Neural progenitor cell (in vitro differentiated cells): ENCODE results near the gene TUBB2B. TPM values are rescaled to one million over a fixed set of nuclear protein-coding genes. Genes with fewer than 3 reads are reported as not detected.

ENCODE experiments used
- DNase-seq: peaks from one replicate; pipeline ENCODE4 v3.0.0-alpha.2; 2016; ENCODE audit warnings: low spot score
- H2AFZ ChIP-seq: fragments of 200-600 bp; sonication (generic); replicated peaks from 2 replicates; pipeline ENCODE4 v1.6.1; 2016; ENCODE audit warnings: antibody characterized with exemption
- H3F3A ChIP-seq: fragments of 200-600 bp; sonication (generic); 2 replicates; pipeline ENCODE4 v1.6.1; 2016; ENCODE audit warnings: antibody characterized with exemption, low read depth
- H3K27ac ChIP-seq: fragments of 200-600 bp; sonication (generic); 2 replicates; pipeline ENCODE4 v1.5.1; 2016; ENCODE audit warnings: mild to moderate bottlenecking
- H3K27me3 ChIP-seq: fragments of 200-600 bp; sonication (generic); 2 replicates; pipeline ENCODE4 v1.6.1; 2016; ENCODE audit warnings: mild to moderate bottlenecking, moderate library complexity
- H3K36me3 ChIP-seq: fragments of 200-600 bp; sonication (generic); 2 replicates; pipeline ENCODE4 v1.5.1; 2016
- H3K4me1 ChIP-seq: fragments of 200-600 bp; sonication (generic); 2 replicates; pipeline ENCODE4 v1.6.1; 2016; ENCODE audit warnings: mixed run types
- H3K4me2 ChIP-seq: fragments of 200-600 bp; sonication (generic); 2 replicates; pipeline ENCODE4 v1.6.1; 2016
- H3K4me3 ChIP-seq: fragments of 200-600 bp; sonication (generic); 2 replicates; pipeline ENCODE4 v1.5.1; 2016
- H3K79me2 ChIP-seq: fragments of 200-600 bp; sonication (generic); 2 replicates; pipeline ENCODE4 v1.6.1; 2016; ENCODE audit warnings: low read depth
- H3K9ac ChIP-seq: fragments of 200-600 bp; sonication (generic); 2 replicates; pipeline ENCODE4 v1.6.1; 2016
- H3K9me3 ChIP-seq: fragments of 200-600 bp; sonication (generic); 2 replicates; pipeline ENCODE4 v1.5.1; 2016; ENCODE audit warnings: low read depth
- H4K20me1 ChIP-seq: fragments of 200-600 bp; sonication (generic); 2 replicates; pipeline ENCODE4 v1.6.1; 2016; ENCODE audit warnings: low read depth
- H3K27ac Mint-ChIP-seq: 3 replicates; pipeline ENCODE4 v1.8.0; 2021; ENCODE audit warnings: mixed read lengths
- H3K27me3 Mint-ChIP-seq: 2 replicates; pipeline ENCODE4 v1.8.0; 2022; ENCODE audit warnings: low read depth, mild to moderate bottlenecking, inconsistent platforms, moderate library complexity, mixed read lengths; ENCODE audit not compliant: insufficient read depth
- H3K36me3 Mint-ChIP-seq: 3 replicates; pipeline ENCODE4 v1.8.0; 2021; ENCODE audit warnings: mixed read lengths
- H3K4me1 Mint-ChIP-seq: 3 replicates; pipeline ENCODE4 v1.8.0; 2021; ENCODE audit warnings: mixed read lengths
- H3K4me3 Mint-ChIP-seq: 3 replicates; pipeline ENCODE4 v1.8.0; 2021; ENCODE audit warnings: mild to moderate bottlenecking, moderate library complexity, mixed read lengths
- H3K9me3 Mint-ChIP-seq: 3 replicates; pipeline ENCODE4 v1.8.0; 2020; ENCODE audit warnings: mixed read lengths
- CTCF ChIP-seq: fragments of 200-600 bp; sonication (generic); IDR thresholded peaks from 2 replicates; pipeline ENCODE4 v1.5.1; 2017; ENCODE audit warnings: antibody characterized with exemption, mild to moderate bottlenecking
- EZH2 ChIP-seq: fragments of 200-600 bp; sonication (generic); IDR thresholded peaks from 2 replicates; pipeline ENCODE4 v1.6.1; 2017; ENCODE audit warnings: antibody characterized with exemption, mild to moderate bottlenecking, moderate library complexity
- EZH2phosphoT487 ChIP-seq: fragments of 200-600 bp; sonication (generic); IDR thresholded peaks from 2 replicates; pipeline ENCODE4 v1.6.1; 2017; ENCODE audit warnings: antibody characterized with exemption
- total RNA-seq: library from RNA; depleted of rRNA; stranded (reverse); fragments of >200 nt; gene quantifications from 2 replicates; pipeline ENCODE4 v1.2.3, GENCODE V29; 2015; ENCODE audit warnings: low replicate concordance

TUBB2B gene
- total RNA-seq, 1 donor from 2014 or later, result 362 TPM

- H3K4me1 Mint-ChIP-seq, result peaks cover 31% of the 10 kb centered on the region
- no peaks in the 10 kb centered on the region for H3K36me3 ChIP-seq
- no peak overlapping the region for H3K4me3 ChIP-seq
- H2AFZ ChIP-seq, result no peak overlapping the region
- TF ChIP-seq EZH2, result no peak
- no peaks in the 10 kb centered on the region for H3K36me3 Mint-ChIP-seq
- no peaks in the 10 kb centered on the region for H3K79me2 ChIP-seq
- H3K9ac ChIP-seq, result no peak overlapping the region
- no peak overlapping the region for H3K27ac Mint-ChIP-seq
- H3F3A ChIP-seq, result peaks cover 26% of the 10 kb centered on the region
- H3K9me3 Mint-ChIP-seq, result peaks cover 2% of the 10 kb centered on the region
- no peaks in the 10 kb centered on the region for H3K9me3 ChIP-seq
- H3K27ac ChIP-seq, result no peak overlapping the region
- peaks cover 17% of the 10 kb centered on the region for H3K4me1 ChIP-seq
- no peak overlapping the region for H3K4me3 Mint-ChIP-seq
- DNase-seq, result no peak
- no peaks in the 10 kb centered on the region for H3K27me3 ChIP-seq
- peaks cover 3% of the 10 kb centered on the region for H3K27me3 Mint-ChIP-seq
- no peaks in the 10 kb centered on the region for H4K20me1 ChIP-seq
- no peak overlapping the region for H3K4me2 ChIP-seq
Observed at GRCh38 chr6:3210024-3210610, 17.3 kb downstream of the TUBB2B start.

GRCh38 chr6:3209114-3210023, 18.1 kb downstream of the TUBB2B start:
- Histone ChIP-seq H3K4me1 (peaks cover 17% of the 10 kb centered on the region), H3K27ac (no peak overlapping the region), H2AFZ (peak overlapping the region; percentile 73), H3F3A (peaks cover 26% of the 10 kb centered on the region), H3K9ac (no peak overlapping the region), H3K4me3 (no peak overlapping the region), H3K79me2 (no peaks in the 10 kb centered on the region), H3K36me3 (no peaks in the 10 kb centered on the region), H3K9me3 (no peaks in the 10 kb centered on the region), H3K27me3 (no peaks in the 10 kb centered on the region), H3K4me2 (peak overlapping the region; percentile 28), H4K20me1 (no peaks in the 10 kb centered on the region)
- peaks cover 31% of the 10 kb centered on the region for H3K4me1 Mint-ChIP-seq
- H3K27me3 Mint-ChIP-seq, result peaks cover 3% of the 10 kb centered on the region
- DNase-seq, result peak; percentile 62
- peaks cover under 1% of the 10 kb centered on the region for H3K36me3 Mint-ChIP-seq
- TF ChIP-seq CTCF (no peak), EZH2phosphoT487 (no peak), EZH2 (no peak)
- H3K4me3 Mint-ChIP-seq, result peak overlapping the region; percentile 2
- peak overlapping the region; percentile 15 for H3K27ac Mint-ChIP-seq
- peaks cover 7% of the 10 kb centered on the region for H3K9me3 Mint-ChIP-seq

GRCh38 chr6:3208775-3209113, 18.7 kb downstream of the TUBB2B start:
- Histone ChIP-seq H3K36me3 (no peaks in the 10 kb centered on the region), H3K9me3 (no peaks in the 10 kb centered on the region), H3F3A (peaks cover 26% of the 10 kb centered on the region), H3K4me1 (peaks cover 17% of the 10 kb centered on the region), H4K20me1 (no peaks in the 10 kb centered on the region), H2AFZ (peak overlapping the region; percentile 73), H3K79me2 (no peaks in the 10 kb centered on the region), H3K9ac (no peak overlapping the region), H3K4me2 (peak overlapping the region; percentile 28), H3K4me3 (no peak overlapping the region), H3K27me3 (no peaks in the 10 kb centered on the region), H3K27ac (no peak overlapping the region)
- H3K4me1 Mint-ChIP-seq, result peaks cover 31% of the 10 kb centered on the region
- no peak for TF ChIP-seq EZH2
- peak overlapping the region; percentile 15 for H3K27ac Mint-ChIP-seq
- peaks cover 10% of the 10 kb centered on the region for H3K9me3 Mint-ChIP-seq
- peaks cover 3% of the 10 kb centered on the region for H3K36me3 Mint-ChIP-seq
- peak overlapping the region; percentile 2 for H3K4me3 Mint-ChIP-seq
- H3K27me3 Mint-ChIP-seq, result peaks cover 3% of the 10 kb centered on the region
- no peak for DNase-seq

GRCh38 chr6:3208098-3208774, 19.2 kb downstream of the TUBB2B start:
- Histone ChIP-seq H3K4me3 (no peak overlapping the region), H3F3A (peaks cover 26% of the 10 kb centered on the region)
- peaks cover 3% of the 10 kb centered on the region for H3K27me3 Mint-ChIP-seq

More at GRCh38 chr6:3208098-3208774, 19.2 kb downstream of the TUBB2B start:
- peaks cover 3% of the 10 kb centered on the region for H3K36me3 Mint-ChIP-seq
- no peak for DNase-seq
- Histone ChIP-seq H3K4me1 (peaks cover 17% of the 10 kb centered on the region), H2AFZ (peak overlapping the region; percentile 73), H3K27ac (no peak overlapping the region), H3K9me3 (no peaks in the 10 kb centered on the region), H3K9ac (no peak overlapping the region), H3K79me2 (no peaks in the 10 kb centered on the region), H3K27me3 (no peaks in the 10 kb centered on the region), H4K20me1 (no peaks in the 10 kb centered on the region), H3K36me3 (no peaks in the 10 kb centered on the region), H3K4me2 (peak overlapping the region; percentile 28)
- H3K27ac Mint-ChIP-seq, result peak overlapping the region; percentile 15
- peaks cover 31% of the 10 kb centered on the region for H3K4me1 Mint-ChIP-seq
- H3K9me3 Mint-ChIP-seq, result peaks cover 14% of the 10 kb centered on the region
- TF ChIP-seq EZH2phosphoT487 (no peak), CTCF (no peak), EZH2 (no peak)
- H3K4me3 Mint-ChIP-seq, result no peak overlapping the region
